Mammary epithelial cell (primary cell): ENCODE results near the gene SPCS3.

ENCODE experiments used
- CTCF ChIP-seq, 2 donors: IDR thresholded peaks in 1 of 2; conservative IDR thresholded peaks in 1 of 2; 2 replicates each; pipeline ENCODE4 v1.5.1; 2011 to 2012; ENCODE audit warnings: inconsistent platforms in 2 of 2, low read length in 2 of 2, mild to moderate bottlenecking in 2 of 2, control low read depth in 1 of 2, low read depth in 1 of 2; ENCODE audit not compliant: insufficient read depth in 1 of 2; ENCODE audit errors: extremely low read depth in 1 of 2
- EZH2 ChIP-seq: IDR thresholded peaks from 2 replicates; pipeline ENCODE4 v1.6.1; 2012; ENCODE audit warnings: low read length, inconsistent platforms, borderline replicate concordance

DNA sequence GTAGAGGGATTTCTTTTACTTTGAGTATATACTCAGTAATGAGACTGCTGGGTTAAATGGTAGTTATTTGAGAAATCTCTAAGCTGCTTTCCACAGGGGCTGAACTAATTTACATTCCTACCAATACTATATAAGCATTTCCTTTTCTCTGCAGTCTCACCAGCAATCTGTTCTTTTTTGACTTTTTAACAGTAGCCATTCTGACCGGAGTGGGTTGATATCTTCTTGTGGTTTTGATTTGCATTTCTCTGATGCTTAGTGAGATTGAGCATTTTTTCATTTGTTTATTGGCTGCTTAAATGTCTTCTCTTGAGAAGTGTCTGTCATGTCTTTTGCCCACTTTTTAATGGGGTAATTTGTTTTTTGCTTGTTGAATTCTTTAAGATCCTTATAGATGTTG is 43.3 kb downstream of the SPCS3 start:
- TF ChIP-seq CTCF (conservative IDR thresholded peaks at IDR 0.05 in 1 of 2, IDR thresholded peaks at IDR 0.05 in 1 of 2; ENCODE audit: extremely low read depth in 1 of 2, insufficient read depth in 1 of 2, low read depth in 1 of 2, low read length in 2 of 2) (no peak), EZH2 (no peak)
